Left forelimb (tissue), 1 donor: ENCODE data around the gene RGS4.

Source experiments
- DNase-seq: peaks from one replicate; pipeline ENCODE4 v3.0.0-alpha.2; 2018; ENCODE audit warnings: low spot score

Gene RGS4

DNA sequence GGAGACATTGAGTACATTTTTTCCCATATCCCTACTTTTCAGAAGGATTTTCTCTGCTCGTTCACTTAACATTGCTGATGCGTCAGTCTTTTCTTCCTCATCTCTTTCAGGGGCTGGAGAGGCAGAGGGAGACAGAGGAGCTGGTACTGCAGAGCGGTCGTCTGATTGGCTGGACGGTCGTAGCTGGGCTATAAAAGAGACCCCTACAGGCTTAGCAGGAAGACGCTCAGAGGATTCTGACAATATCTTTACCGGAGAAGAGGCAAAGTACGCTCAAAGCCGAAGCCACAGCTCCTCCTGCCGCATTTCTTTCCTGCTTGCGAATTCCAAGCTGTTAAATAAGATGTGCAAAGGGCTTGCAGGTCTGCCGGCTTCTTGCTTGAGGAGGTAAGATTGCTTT is at the start of gene RGS4:
TSS of gene RGS4 (plus strand) at position 220 of the 400 bp plus-strand sequence. CDS start at position 344, 124 bp downstream.
- peak; percentile 71 for DNase-seq

DNA sequence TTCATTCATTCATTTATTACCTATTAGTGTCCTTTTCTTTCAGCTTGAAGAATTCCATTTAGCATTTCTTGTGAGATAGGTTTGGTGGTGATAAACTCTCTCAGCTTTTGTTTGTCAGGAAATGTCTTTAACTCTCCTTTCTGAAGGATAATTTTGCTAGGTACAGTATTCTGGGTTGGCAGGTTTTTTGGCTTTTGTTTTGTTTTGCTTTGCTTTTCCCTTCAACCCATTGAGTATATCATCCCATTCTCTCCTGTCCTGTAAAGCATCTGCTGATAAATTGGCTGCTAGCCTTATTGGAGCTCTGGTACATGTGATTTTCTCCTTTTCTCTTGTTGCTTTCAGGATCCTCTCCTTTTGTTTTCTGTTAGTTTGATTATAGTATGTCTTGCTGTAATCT is 47.0 kb upstream of the RGS4 start:
- DNase-seq: no peak

GRCh38 chr1:163027610-163028009 is 41.6 kb upstream of the RGS4 start:
- no peak for DNase-seq

DNA sequence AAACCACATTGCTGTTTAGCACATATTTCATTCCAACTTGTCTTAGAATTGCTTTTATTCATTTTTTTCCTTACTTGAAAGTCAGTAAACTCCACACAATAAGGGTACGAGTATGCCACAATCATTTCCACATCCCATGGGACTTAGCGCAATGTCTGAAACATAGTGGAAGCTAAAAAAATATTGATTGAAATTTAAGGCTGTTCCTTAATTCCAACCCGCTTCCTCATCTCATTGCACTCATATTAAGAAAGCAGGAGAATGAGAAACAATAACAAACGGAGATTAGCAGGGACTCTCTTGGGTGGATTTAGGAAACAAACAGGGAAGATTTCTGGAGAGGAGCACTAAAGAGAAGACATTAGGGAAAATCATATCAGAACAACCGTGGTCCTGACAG is 39.3 kb upstream of the RGS4 start:
- no peak for DNase-seq

DNA sequence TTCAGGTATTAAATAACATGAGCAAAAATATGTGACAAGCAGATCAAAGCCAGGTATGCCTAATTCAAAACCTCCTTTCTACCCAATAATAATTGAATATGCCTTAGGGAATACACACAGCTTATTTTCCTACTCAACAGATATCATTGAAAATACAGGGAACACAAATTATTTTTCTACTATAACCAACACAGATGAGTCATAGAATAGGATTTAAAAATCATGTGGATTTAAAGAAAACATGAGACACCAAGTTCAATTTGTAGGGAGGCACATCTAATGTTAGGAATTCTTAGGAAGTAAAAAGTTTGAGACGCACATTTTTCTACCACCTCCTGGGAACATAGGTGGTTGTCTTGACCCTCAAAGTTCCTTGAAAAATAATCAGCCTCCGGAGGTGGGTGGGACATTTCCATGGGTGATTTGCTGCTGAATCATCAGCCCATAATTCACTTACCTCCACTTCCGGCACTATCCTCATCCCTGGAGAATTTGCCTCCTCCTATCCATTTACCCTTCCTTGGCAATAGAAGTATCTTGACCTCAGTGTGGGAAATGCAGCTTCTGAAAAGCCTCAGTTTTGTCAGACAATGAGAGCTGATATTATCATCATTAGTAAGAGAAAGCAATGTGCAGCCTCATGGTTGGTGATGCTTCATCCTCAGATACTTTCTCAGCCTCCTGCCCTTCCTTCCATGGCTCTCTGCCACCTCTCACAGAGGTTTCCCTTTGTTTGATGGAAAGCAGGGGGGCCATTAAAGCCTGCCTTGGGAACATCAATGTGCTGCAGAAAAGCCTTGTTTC is 33.5 kb upstream of the RGS4 start:
- DNase-seq: no peak

DNA sequence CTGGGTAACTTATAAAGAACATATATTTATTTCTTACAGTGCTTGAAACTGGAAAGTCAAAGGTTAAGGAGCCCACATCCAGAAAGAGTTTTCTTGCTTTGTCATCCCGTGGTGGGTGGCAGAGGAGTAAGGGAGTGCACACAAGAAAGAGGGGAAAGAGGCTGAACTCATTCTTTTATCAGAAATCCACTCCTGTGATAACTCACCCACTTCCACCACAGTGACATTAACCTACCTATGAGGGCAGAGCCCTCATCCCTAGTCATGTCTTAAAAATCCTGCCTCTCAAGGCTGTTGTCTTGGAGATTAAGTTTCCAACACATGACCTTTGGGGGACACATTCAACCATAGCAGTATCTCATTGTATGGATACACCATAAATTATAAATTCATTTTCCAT is 32.5 kb upstream of the RGS4 start:
- DNase-seq: no peak

- DNase-seq: no peak
These were observed 30.0 kb upstream of the RGS4 start for GRCh38 chr1:163038928-163039706.

DNA sequence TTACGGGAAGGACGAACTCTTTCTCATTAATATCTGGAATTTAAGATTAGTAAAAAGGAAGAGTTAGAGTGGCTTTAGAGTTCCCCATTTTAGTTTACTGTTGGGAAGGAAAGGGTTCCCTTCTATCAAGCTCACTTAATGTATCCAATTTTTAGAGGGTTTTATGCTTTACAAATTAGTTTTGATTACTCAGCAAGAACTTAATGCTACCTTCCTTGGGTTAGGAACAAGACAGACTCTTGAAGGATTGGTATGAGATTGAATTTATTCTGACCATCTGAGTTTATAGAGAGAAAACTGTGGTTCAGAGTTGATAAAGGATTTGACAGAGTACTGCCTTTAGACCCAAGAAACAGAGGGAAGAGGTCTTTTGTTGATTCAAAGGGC is 29.5 kb upstream of the RGS4 start:
- no peak for DNase-seq

- no peak for DNase-seq
These were observed 23.1 kb upstream of the RGS4 start for GRCh38 chr1:163046071-163046470.

DNA sequence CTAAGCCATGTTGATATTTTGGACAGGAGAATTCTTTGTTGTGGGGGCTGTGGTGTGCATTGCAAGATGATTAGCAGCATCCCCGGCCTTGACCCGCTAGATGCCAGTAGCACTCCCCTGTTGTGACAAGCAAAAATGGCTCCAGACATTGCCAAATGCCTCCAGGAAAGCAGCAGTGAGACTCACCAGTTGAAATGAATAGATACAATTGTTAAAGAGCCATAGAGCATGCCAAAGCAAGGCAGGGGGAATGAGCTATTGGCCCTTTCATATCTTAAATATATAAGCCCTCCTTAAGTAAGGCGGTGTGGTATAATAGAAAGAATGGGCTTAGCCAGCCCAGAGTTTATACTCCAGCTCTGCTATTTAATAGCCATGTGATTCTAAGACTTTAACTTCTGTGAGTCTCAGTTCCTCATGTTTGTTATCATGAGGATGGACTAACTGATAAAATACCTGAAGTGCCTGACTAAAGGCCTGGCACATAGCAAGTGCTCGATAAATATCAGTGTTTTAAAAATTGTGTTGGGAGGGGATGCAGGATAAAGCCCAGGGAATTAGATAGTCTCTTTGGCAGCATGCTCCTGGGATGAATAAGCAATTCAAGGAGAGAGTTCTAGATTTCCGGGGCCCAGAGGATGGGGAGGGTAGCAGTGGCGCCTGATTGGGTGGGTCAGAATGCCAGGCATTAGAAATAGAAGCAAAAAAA is 21.1 kb upstream of the RGS4 start:
- DNase-seq: no peak

GRCh38 chr1:163048869-163049268 is 20.3 kb upstream of the RGS4 start:
- DNase-seq: no peak

GRCh38 chr1:163049296-163049695 is 19.9 kb upstream of the RGS4 start:
- no peak for DNase-seq

DNA sequence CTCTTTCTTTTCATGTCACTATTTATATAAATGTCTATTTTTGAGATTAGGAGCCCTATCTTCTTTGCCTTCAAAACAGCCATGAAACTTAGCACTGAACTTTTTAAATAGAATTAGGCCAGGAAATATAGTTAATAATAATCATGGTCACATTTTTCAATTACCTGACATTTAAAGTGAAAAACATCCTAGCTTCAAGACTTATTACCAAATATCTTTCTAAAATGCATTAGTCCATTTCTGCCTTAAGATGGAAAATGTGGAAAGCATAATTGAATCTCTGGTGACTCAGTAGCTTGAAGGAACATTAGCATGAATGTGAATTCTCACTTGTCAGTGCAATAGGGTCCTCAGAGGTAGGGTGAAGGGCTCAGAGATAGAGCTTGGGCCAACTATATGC is 18.7 kb upstream of the RGS4 start:
- no peak for DNase-seq

- DNase-seq: no peak
These were observed 15.0 kb upstream of the RGS4 start for GRCh38 chr1:163054181-163054591.

DNA sequence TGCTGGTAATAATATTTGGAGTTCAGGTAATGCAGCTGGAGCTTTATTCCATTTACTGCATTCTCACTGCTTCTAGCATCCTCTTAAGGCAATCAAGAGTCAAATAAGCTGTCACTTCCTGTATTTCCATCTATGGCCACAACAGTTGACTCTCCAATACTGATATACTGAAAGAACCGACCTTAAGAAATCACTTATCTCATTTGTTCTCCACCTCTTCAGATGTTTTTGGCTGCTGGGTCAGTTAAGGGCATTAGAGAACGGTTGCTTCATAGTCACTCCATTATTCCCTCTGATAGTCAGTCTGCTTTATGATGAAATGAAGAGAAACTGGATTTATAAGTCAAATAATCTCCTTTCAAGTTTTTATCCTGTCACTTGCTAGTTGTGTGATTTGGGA is 14.2 kb upstream of the RGS4 start:
- no peak for DNase-seq

DNA sequence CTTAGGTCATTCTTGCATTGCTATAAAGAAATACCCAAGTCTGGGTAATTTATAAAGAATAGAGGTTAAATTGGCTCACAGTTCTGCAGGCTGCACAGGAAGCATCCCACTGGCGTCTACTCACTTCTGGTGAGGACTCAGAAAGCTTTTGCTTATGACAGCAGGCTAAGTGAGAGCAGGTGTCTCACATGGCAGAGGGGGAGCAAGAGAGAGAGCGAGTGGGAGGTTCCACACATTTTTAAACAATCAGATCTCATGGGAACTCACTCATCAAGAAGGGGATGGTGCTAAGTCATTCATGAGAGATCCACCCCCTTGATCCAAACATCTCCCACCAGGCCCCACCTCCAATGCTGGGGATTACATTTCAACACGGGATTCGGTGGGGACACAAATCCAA is 13.6 kb upstream of the RGS4 start:
- no peak for DNase-seq

- no peak for DNase-seq
These were observed 12.3 kb upstream of the RGS4 start for GRCh38 chr1:163056831-163057230.

- no peak for DNase-seq
These were observed 8.7 kb upstream of the RGS4 start for GRCh38 chr1:163060343-163061007.

DNA sequence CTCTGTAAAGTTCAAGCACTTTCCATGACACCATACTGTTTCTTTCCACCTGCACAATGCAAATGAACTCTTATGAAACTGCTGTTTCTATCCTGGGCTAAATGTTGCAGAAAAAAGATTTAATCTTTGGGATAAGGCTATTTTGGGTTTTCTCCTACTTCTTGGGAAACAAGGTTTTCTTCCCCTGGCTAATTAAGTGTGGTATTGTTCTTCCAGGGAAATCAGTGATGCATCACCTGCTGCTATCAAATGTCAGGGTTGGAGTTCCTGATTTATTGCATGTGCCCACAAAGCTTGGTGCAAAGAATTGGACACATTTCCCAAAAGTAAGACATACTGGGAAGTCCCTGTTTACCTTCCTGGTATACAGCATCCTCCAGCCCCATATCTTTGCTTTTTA is 6.0 kb upstream of the RGS4 start:
- DNase-seq: no peak

- DNase-seq: no peak
These were observed 5.6 kb upstream of the RGS4 start for GRCh38 chr1:163063610-163064009.

- DNase-seq: no peak
These were observed 3.0 kb upstream of the RGS4 start for GRCh38 chr1:163066168-163066567.

- DNase-seq: no peak
These were observed 2.5 kb upstream of the RGS4 start for GRCh38 chr1:163066686-163067085.
